SK-N-SH (cell line): ENCODE measurements around the gene SERTM2. TPM values are rescaled to one million over a fixed set of nuclear protein-coding genes. Genes with fewer than 3 reads are reported as not detected.

Experiments
- CTCF ChIA-PET: fragments of 300-600, 350-600 bp; formaldehyde crosslinking; extraction: SDS; loops from one replicate; lab custom pipeline; 2021; lab: Yijun Ruan, JAX
- POLR2A ChIA-PET: fragments of 350-600 bp; sonication (Branson Sonifier 250); formaldehyde crosslinking; extraction: SDS; loops from one replicate; lab custom pipeline; 2020; ENCODE audit warnings: antibody characterized with exemption, inconsistent platforms; lab: Yijun Ruan, JAX
- DNase-seq: peaks from one replicate; pipeline ENCODE4 v3.0.0; 2012
- H2AFZ ChIP-seq: fragments of 200-600 bp; sonication (generic); 2 replicates; pipeline ENCODE4 v1.8.1; 2016; ENCODE audit warnings: antibody characterized with exemption, mild to moderate bottlenecking, low read depth
- H3F3A ChIP-seq: fragments of 200-600 bp; sonication (generic); replicated peaks from 2 replicates; pipeline ENCODE3; 2016; ENCODE audit warnings: antibody characterized with exemption, mild to moderate bottlenecking; ENCODE audit not compliant: insufficient read depth
- H3K27ac ChIP-seq, 2 experiments: fragments of 200-500 bp in 1 of 2; fragments of 200-600 bp in 1 of 2; sonication (Bioruptor generic) in 1 of 2; sonication (generic), shearing (Covaris generic) in 1 of 2; 2 replicates each; pipeline versions ENCODE4 v1.5.1 to v1.6.1; 2014 to 2016; ENCODE audit warnings: low read depth in 2 of 2, inconsistent platforms in 1 of 2, low read length in 1 of 2, mild to moderate bottlenecking in 1 of 2, mixed read lengths in 1 of 2
- H3K27me3 ChIP-seq: fragments of 200-600 bp; sonication (generic), shearing (Covaris generic); 2 replicates; pipeline ENCODE4 v1.6.1; 2016; ENCODE audit warnings: mixed run types; ENCODE audit not compliant: insufficient read depth
- H3K36me3 ChIP-seq, 2 experiments: fragments of 200-500 bp in 1 of 2; fragments of 200-600 bp in 1 of 2; sonication (Bioruptor generic) in 1 of 2; sonication (generic) in 1 of 2; replicated peaks in 1 of 2; 2 replicates each; pipeline versions ENCODE3 to v1.5.1; 2014 to 2016; ENCODE audit warnings: low read length in 1 of 2, mild to moderate bottlenecking in 1 of 2; ENCODE audit not compliant: insufficient read depth in 2 of 2, control insufficient read depth in 1 of 2
- H3K4me1 ChIP-seq, 2 experiments: fragments of 200-500 bp in 1 of 2; fragments of 200-600 bp in 1 of 2; sonication (Bioruptor generic) in 1 of 2; sonication (generic), shearing (Covaris generic) in 1 of 2; 2 replicates each; pipeline versions ENCODE4 v1.5.1 to v1.6.1; 2014 to 2016; ENCODE audit warnings: low read depth in 1 of 2, low read length in 1 of 2, mixed run types in 1 of 2; ENCODE audit not compliant: insufficient read depth in 2 of 2, control insufficient read depth in 1 of 2
- H3K4me2 ChIP-seq: fragments of 200-600 bp; sonication (generic), shearing (Covaris generic); 2 replicates; pipeline ENCODE4 v1.6.1; 2017; ENCODE audit warnings: mixed run types
- H3K4me3 ChIP-seq, 2 experiments: fragments of 200-500 bp in 1 of 2; fragments of 200-600 bp in 1 of 2; sonication (Bioruptor generic) in 1 of 2; sonication (generic), shearing (Covaris generic) in 1 of 2; 2 replicates each; pipeline versions ENCODE4 v1.5.1 to v1.8.1; 2014 to 2016; ENCODE audit warnings: low read depth in 2 of 2, inconsistent platforms in 1 of 2, low read length in 1 of 2, mild to moderate bottlenecking in 1 of 2, mixed read lengths in 1 of 2, moderate library complexity in 1 of 2
- H3K79me2 ChIP-seq: fragments of 200-600 bp; sonication (generic); 2 replicates; pipeline ENCODE4 v1.8.1; 2017; ENCODE audit warnings: mild to moderate bottlenecking; ENCODE audit not compliant: insufficient read depth
- H3K9ac ChIP-seq: fragments of 200-600 bp; sonication (generic); 2 replicates; pipeline ENCODE4 v1.6.1; 2017; ENCODE audit warnings: mixed run types
- H3K9me2 ChIP-seq: fragments of 200-600 bp; sonication (generic); 2 replicates; pipeline ENCODE4 v1.6.1; 2017; ENCODE audit warnings: mixed run types
- H3K9me3 ChIP-seq: fragments of 200-600 bp; sonication (generic); 2 replicates; pipeline ENCODE4 v1.6.1; 2017; ENCODE audit warnings: mixed run types, mild to moderate bottlenecking, moderate library complexity
- H4K20me1 ChIP-seq: fragments of 200-600 bp; sonication (generic); 2 replicates; pipeline ENCODE4 v1.6.1; 2017; ENCODE audit warnings: mild to moderate bottlenecking, mixed run types; ENCODE audit not compliant: insufficient read depth
- ELF1 ChIP-seq: IDR thresholded peaks from 2 replicates; pipeline ENCODE4 v1.4.0; 2012
- EP300 ChIP-seq, 2 experiments: IDR thresholded peaks; 2 replicates each; pipeline versions ENCODE4 v1.4.0 to v1.6.1; 2012; ENCODE audit warnings: borderline replicate concordance in 1 of 2, low read depth in 1 of 2, low read length in 1 of 2
- EZH2phosphoT487 ChIP-seq: fragments of 200-600 bp; sonication (generic); IDR thresholded peaks from 2 replicates; pipeline ENCODE4 v1.6.1; 2017; ENCODE audit warnings: low read depth, mixed run types, mild to moderate bottlenecking, antibody characterized with exemption, moderate library complexity, borderline replicate concordance
- FOSL2 ChIP-seq: IDR thresholded peaks from 2 replicates; pipeline ENCODE4 v1.4.0; 2012; ENCODE audit warnings: low read depth, mild to moderate bottlenecking, moderate library complexity, borderline replicate concordance
- FOXJ3 ChIP-seq: sonication (generic); formaldehyde crosslinking; IDR thresholded peaks from 2 replicates; pipeline ENCODE4 v1.5.1; 2020; ENCODE audit warnings: mild to moderate bottlenecking, missing genetic modification reagents
- GABPA ChIP-seq: IDR thresholded peaks from 2 replicates; pipeline ENCODE4 v1.4.0; 2012; ENCODE audit warnings: low read depth, mild to moderate bottlenecking
- GATA2 ChIP-seq: sonication (generic); formaldehyde crosslinking; IDR thresholded peaks from 2 replicates; pipeline ENCODE4 v1.5.0; 2020; ENCODE audit warnings: mild to moderate bottlenecking, missing genetic modification reagents
- MEF2A ChIP-seq: IDR thresholded peaks from 2 replicates; pipeline ENCODE4 v1.4.0; 2012; ENCODE audit warnings: low read depth, borderline replicate concordance
- MXI1 ChIP-seq: IDR thresholded peaks from 2 replicates; pipeline ENCODE4 v1.6.1; 2012; ENCODE audit warnings: mild to moderate bottlenecking, low read depth, low read length, improper control_type of control experiment
- NFIC ChIP-seq: IDR thresholded peaks from 2 replicates; pipeline ENCODE4 v1.4.0; 2012; ENCODE audit warnings: borderline replicate concordance
- RAD21 ChIP-seq: IDR thresholded peaks from 2 replicates; pipeline ENCODE4 v1.6.1; 2012; ENCODE audit warnings: mild to moderate bottlenecking, low read length
- RCOR1 ChIP-seq: fragments of 150-350 bp; IDR thresholded peaks from 2 replicates; pipeline ENCODE4 v1.6.1; 2017; ENCODE audit warnings: antibody characterized with exemption, low read length
- RFX5 ChIP-seq: IDR thresholded peaks from 2 replicates; pipeline ENCODE4 v1.6.1; 2012; ENCODE audit warnings: mild to moderate bottlenecking, improper control_type of control experiment, low read length
- RXRA ChIP-seq: IDR thresholded peaks from 2 replicates; pipeline ENCODE4 v1.4.0; 2012; ENCODE audit warnings: low read depth, mild to moderate bottlenecking, borderline replicate concordance
- TAF1 ChIP-seq: IDR thresholded peaks from 2 replicates; pipeline ENCODE4 v1.6.1; 2012; ENCODE audit warnings: low read depth, mild to moderate bottlenecking, low read length, moderate library complexity, borderline replicate concordance
- TCF12 ChIP-seq: IDR thresholded peaks from 2 replicates; pipeline ENCODE4 v1.4.0; 2012
- TEAD4 ChIP-seq: IDR thresholded peaks from 2 replicates; pipeline ENCODE4 v1.4.0; 2012; ENCODE audit warnings: mild to moderate bottlenecking, borderline replicate concordance; ENCODE audit not compliant: insufficient read depth
- polyA plus RNA-seq, 3 experiments: library from polyadenylated mRNA; depleted of rRNA; stranded (reverse); fragments of >200 nt; gene quantifications; 2 replicates each; pipeline ENCODE4 v1.2.3, GENCODE V29; 2012
- TF ChIP-seq, protein P1 (sequence below): IDR thresholded peaks from 2 replicates; pipeline ENCODE4 v1.6.1; 2012; ENCODE audit warnings: mild to moderate bottlenecking, low read depth, low read length, moderate library complexity
- TF ChIP-seq, protein P2 (sequence below): IDR thresholded peaks from 2 replicates; pipeline ENCODE4; 2012
- TF ChIP-seq, protein P3 (sequence below): IDR thresholded peaks from 2 replicates; pipeline ENCODE4 v1.4.0; 2012; ENCODE audit warnings: low read depth, borderline replicate concordance

The SERTM2 gene
- polyA plus RNA-seq, 1 of the 3 experiments (the other 2 are of a cell fraction) = 0.12 TPM

DNA sequence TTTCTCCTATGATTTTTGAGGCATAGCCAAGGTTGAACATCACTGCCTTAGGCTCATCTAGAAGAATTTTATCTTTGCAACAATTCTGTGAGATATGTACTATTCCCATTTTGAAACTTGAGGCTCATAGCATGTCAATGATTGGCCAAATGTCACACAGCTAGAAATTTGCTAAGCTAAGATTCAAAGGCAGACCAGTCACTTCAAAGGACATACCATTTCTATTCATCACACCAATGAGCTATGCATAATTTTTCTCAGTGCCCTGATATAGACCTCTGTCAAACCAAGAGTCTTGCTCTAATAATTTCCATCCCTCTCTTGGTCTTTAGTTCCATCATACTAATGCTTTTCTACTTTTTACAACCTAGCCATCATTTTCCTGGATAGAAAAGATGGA is 27.6 kb upstream of the SERTM2 start:
- H3K9me3 ChIP-seq = no peaks in the 10 kb centered on the region; the same call in 1 of the 2 replicates
- ChIA-PET POLR2A (no interaction called here), CTCF (interaction anchor here (1.1 to 1.2 kb wide), 2 partner anchors 36 to 134 kb away, joined by 4 read pairs; no protein-coding TSS in a partner anchor)

More for the DNA sequence above, 27.6 kb upstream of the SERTM2 start:
- Histone ChIP-seq H4K20me1 (no peaks in the 10 kb centered on the region), H3K79me2 (no peaks in the 10 kb centered on the region), H3K9me2 (no peaks in the 10 kb centered on the region), H3K9ac (no peak overlapping the region)
- TF ChIP-seq RXRA (no peak), RCOR1 (no peak), RFX5 (no peak), TCF12 (no peak), TAF1 (no peak), NFIC (no peak), EZH2phosphoT487 (no peak), EP300 (IDR thresholded peaks at IDR 0.05; ENCODE audit: borderline replicate concordance in 1 of 2, low read depth in 1 of 2, low read length in 1 of 2) (no peak), MXI1 (no peak), GABPA (no peak), FOSL2 (no peak), TEAD4 (no peak), MEF2A (no peak), RAD21 (no peak), FOXJ3 (CRISPR knock-in tag) (no peak), GATA2 (CRISPR knock-in tag) (no peak), ELF1 (no peak)
- TF ChIP-seq, protein P1, sequence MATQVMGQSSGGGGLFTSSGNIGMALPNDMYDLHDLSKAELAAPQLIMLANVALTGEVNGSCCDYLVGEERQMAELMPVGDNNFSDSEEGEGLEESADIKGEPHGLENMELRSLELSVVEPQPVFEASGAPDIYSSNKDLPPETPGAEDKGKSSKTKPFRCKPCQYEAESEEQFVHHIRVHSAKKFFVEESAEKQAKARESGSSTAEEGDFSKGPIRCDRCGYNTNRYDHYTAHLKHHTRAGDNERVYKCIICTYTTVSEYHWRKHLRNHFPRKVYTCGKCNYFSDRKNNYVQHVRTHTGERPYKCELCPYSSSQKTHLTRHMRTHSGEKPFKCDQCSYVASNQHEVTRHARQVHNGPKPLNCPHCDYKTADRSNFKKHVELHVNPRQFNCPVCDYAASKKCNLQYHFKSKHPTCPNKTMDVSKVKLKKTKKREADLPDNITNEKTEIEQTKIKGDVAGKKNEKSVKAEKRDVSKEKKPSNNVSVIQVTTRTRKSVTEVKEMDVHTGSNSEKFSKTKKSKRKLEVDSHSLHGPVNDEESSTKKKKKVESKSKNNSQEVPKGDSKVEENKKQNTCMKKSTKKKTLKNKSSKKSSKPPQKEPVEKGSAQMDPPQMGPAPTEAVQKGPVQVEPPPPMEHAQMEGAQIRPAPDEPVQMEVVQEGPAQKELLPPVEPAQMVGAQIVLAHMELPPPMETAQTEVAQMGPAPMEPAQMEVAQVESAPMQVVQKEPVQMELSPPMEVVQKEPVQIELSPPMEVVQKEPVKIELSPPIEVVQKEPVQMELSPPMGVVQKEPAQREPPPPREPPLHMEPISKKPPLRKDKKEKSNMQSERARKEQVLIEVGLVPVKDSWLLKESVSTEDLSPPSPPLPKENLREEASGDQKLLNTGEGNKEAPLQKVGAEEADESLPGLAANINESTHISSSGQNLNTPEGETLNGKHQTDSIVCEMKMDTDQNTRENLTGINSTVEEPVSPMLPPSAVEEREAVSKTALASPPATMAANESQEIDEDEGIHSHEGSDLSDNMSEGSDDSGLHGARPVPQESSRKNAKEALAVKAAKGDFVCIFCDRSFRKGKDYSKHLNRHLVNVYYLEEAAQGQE = no peak
- TF ChIP-seq, protein P2, sequence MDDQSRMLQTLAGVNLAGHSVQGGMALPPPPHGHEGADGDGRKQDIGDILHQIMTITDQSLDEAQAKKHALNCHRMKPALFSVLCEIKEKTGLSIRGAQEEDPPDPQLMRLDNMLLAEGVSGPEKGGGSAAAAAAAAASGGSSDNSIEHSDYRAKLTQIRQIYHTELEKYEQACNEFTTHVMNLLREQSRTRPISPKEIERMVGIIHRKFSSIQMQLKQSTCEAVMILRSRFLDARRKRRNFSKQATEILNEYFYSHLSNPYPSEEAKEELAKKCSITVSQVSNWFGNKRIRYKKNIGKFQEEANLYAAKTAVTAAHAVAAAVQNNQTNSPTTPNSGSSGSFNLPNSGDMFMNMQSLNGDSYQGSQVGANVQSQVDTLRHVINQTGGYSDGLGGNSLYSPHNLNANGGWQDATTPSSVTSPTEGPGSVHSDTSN = no peak
- TF ChIP-seq, protein P3, sequence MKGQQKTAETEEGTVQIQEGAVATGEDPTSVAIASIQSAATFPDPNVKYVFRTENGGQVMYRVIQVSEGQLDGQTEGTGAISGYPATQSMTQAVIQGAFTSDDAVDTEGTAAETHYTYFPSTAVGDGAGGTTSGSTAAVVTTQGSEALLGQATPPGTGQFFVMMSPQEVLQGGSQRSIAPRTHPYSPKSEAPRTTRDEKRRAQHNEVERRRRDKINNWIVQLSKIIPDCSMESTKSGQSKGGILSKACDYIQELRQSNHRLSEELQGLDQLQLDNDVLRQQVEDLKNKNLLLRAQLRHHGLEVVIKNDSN = no peak
- TF ChIP-seq, all 33 proteins: peak for 0
- H3K27ac ChIP-seq = no peak overlapping the region
- H3K36me3 ChIP-seq = no peaks in the 10 kb centered on the region
- H2AFZ ChIP-seq = no peak overlapping the region
- H3K4me1 ChIP-seq = no peaks in the 10 kb centered on the region
- no peak overlapping the region for H3K4me3 ChIP-seq
- H3K27me3 ChIP-seq = no peaks in the 10 kb centered on the region
- DNase-seq = no peak
- no peaks in the 10 kb centered on the region for H3F3A ChIP-seq
- no peak overlapping the region for H3K4me2 ChIP-seq
